Uterus (tissue), 4 donors: Measurements from ENCODE around the gene MRLN. TPM values are rescaled to one million over a fixed set of nuclear protein-coding genes. Genes with fewer than 3 reads are reported as not detected.
"Not testable (repeated sequence)": the region's sequence is repeated elsewhere in the genome, so short reads cannot be mapped to it uniquely, and the experiment has no call there.

Experiments used
- DNase-seq, 2 donors: peaks; one replicate each; pipeline ENCODE4 v3.0.0-alpha.2; 2019 to 2020
- H3K27ac ChIP-seq, 2 donors: fragments of 200-600 bp; sonication (generic); 1 replicate in 1 of 2; 2 replicates in 1 of 2; pipeline ENCODE4 v1.5.1; 2016 to 2018
- H3K27me3 ChIP-seq, 2 donors: fragments of 200-600 bp; sonication (generic); one replicate each; pipeline ENCODE4 v1.5.1; 2018 to 2019; ENCODE audit warnings: control low read depth in 1 of 2
- H3K36me3 ChIP-seq, 2 donors: fragments of 200-600 bp; sonication (generic); one replicate each; pipeline ENCODE4 v1.5.1; 2019; ENCODE audit warnings: control low read depth in 1 of 2
- H3K4me1 ChIP-seq, 2 donors: fragments of 200-600 bp; sonication (generic); one replicate each; pipeline ENCODE4 v1.5.1; 2018 to 2019; ENCODE audit warnings: control low read depth in 1 of 2
- H3K4me3 ChIP-seq, 2 donors: fragments of 200-600 bp; sonication (generic); 1 replicate in 1 of 2; 2 replicates in 1 of 2; pipeline ENCODE4 v1.5.1; 2018 to 2019; ENCODE audit warnings: mild to moderate bottlenecking in 1 of 2
- H3K9me3 ChIP-seq, 2 donors: fragments of 200-600 bp; sonication (generic); one replicate each; pipeline ENCODE4 v1.5.1; 2019; ENCODE audit warnings: control low read depth in 1 of 2
- POLR2A ChIP-seq, 2 donors: fragments of 450-650 bp; IDR thresholded peaks; one replicate each; pipeline ENCODE4 v1.6.1; 2016; ENCODE audit warnings: antibody characterized with exemption in 2 of 2, mild to moderate bottlenecking in 1 of 2, moderate library complexity in 1 of 2
- intact Hi-C: fragments of 100-400 bp; cut with DNase I; formaldehyde crosslinking; loops from one replicate; pipeline ENCODE4 v1.15.1; 2023; ENCODE audit warnings: low total_unique reads
- total RNA-seq, 4 donors: library from RNA; depleted of rRNA in 3 of 4; stranded (reverse); fragments of >200 nt in 3 of 4; gene quantifications; one replicate each; pipeline versions ENCODE4 v1.1.0 to v1.2.4, GENCODE V29; 2014 to 2023
- TF ChIP-seq, protein P1 (sequence below), 4 experiments: fragments of 200-600 bp in 2 of 4; fragments of 450-650 bp in 2 of 4; sonication (generic) in 2 of 4; IDR thresholded peaks; one replicate each; pipeline ENCODE4 v1.5.1; 2016 to 2019; ENCODE audit warnings: antibody characterized with exemption in 4 of 4, mild to moderate bottlenecking in 2 of 4, moderate library complexity in 1 of 4
- donor health status: DM: yes; HTN: yes; CAD: no.

Gene MRLN
- total RNA-seq, 4 donors from 2014 or later, result 0.35 TPM; not detected in 3

DNA sequence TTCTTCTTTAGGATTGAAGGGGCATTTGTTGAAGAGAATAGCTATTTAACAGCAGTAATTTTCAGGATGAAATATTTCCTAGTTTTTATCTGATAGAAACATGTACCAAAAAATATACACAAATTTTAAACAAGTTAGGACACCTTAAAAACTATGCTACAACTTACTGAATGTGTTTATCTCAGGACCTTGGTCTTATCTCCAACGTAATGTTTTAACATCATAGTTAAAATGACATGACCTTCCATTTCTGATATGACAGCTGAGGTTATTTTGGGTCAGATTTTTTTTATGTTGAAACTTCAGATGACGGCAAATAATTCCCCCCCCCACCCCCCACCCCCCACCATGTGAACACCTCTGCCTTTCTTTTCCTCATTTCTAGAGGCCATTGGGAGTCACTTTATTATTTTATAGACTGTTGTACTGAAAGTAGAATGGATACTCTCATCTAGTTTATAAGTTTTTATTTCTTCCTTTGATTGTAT is 8.0 kb downstream of the MRLN start:
- TF ChIP-seq, protein P1, sequence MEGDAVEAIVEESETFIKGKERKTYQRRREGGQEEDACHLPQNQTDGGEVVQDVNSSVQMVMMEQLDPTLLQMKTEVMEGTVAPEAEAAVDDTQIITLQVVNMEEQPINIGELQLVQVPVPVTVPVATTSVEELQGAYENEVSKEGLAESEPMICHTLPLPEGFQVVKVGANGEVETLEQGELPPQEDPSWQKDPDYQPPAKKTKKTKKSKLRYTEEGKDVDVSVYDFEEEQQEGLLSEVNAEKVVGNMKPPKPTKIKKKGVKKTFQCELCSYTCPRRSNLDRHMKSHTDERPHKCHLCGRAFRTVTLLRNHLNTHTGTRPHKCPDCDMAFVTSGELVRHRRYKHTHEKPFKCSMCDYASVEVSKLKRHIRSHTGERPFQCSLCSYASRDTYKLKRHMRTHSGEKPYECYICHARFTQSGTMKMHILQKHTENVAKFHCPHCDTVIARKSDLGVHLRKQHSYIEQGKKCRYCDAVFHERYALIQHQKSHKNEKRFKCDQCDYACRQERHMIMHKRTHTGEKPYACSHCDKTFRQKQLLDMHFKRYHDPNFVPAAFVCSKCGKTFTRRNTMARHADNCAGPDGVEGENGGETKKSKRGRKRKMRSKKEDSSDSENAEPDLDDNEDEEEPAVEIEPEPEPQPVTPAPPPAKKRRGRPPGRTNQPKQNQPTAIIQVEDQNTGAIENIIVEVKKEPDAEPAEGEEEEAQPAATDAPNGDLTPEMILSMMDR (IDR thresholded peaks at IDR 0.05), result no peak
- TF ChIP-seq POLR2A (IDR thresholded peaks at IDR 0.05), result no peak
- intact Hi-C loops, result no loop called here
- H3K27ac ChIP-seq, result no peak overlapping the region

DNA sequence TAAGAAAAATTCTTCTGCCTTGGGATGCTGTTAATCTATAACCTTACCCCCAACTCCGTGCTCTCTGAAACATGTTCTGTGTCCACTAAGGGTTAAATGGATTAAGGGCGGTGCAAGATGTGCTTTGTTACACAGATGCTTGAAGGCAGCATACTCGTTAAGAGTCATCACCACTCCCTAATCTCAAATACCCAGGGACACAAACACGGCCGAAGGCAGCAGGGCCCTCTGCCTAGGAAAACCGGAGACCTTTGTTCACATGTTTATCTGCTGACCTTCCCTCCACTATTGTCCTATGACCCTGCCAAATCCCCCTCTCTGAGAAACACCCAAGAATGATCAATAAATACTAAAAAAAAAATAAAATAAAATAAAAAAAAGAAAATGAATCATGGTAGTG is 8.5 kb downstream of the MRLN start:
- H3K4me3 ChIP-seq, H3K36me3 ChIP-seq, H3K27ac ChIP-seq, H3K9me3 ChIP-seq, H3K4me1 ChIP-seq, DNase-seq, intact Hi-C loops, H3K27me3 ChIP-seq: not testable (repeated sequence)

More for the DNA sequence above, 8.0 kb downstream of the MRLN start:
- Histone ChIP-seq H3K27me3 (no peaks in the 10 kb centered on the region), H3K4me1 (no peaks in the 10 kb centered on the region), H3K4me3 (no peak overlapping the region), H3K9me3 (no peaks in the 10 kb centered on the region), H3K36me3 (no peaks in the 10 kb centered on the region)
- DNase-seq, result no peak

DNA sequence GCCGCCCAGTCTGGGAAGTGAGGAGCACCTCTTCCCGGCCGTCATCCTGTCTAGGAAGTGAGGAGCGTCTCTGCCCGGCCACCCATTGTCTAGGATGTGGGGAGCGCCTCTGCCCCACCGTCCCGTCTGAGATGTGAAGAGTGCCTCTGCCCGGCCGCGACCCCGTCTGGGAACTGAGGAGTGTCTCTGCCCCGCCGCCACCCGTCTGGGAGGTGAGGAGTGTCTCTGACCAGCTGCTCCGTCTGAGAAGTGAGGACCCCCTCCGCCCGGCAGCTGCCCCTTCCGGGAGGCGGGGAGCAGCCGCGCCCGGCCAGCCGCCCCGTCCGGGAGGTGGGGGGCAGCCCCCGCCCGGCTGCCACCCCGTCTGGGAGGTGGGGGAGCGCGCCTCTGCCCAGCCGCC is 9.1 kb downstream of the MRLN start:
- H3K9me3 ChIP-seq, H3K27ac ChIP-seq, H3K36me3 ChIP-seq, H3K4me3 ChIP-seq, DNase-seq, intact Hi-C loops, H3K4me1 ChIP-seq, H3K27me3 ChIP-seq: not testable (repeated sequence)

DNA sequence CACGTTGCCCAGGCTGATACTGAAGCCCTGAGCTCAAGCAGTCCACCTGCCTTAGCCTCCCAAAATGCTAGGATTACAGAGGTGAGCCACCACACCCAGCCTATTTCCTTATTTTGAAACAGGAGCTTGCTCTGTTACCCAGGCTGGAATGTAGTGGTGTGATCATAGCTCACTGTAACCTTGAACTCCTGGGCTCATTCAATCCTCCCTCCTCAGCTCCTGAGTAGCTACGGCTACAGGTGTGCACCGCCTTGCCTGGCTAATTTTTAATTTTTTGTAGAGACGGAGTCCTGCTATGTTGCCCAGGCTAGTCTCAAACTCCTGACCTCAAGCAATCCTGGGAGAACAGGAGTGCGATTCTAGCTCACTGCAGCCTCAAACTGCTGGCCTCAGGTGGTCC is 11.7 kb downstream of the MRLN start:
- Histone ChIP-seq H3K4me3 (no peak overlapping the region), H3K27me3 (no peaks in the 10 kb centered on the region), H3K4me1 (no peaks in the 10 kb centered on the region), H3K9me3 (no peaks in the 10 kb centered on the region), H3K36me3 (no peaks in the 10 kb centered on the region), H3K27ac (no peak overlapping the region)
- intact Hi-C loops, result no loop called here
- no peak for DNase-seq
- TF ChIP-seq, protein P1 (IDR thresholded peaks at IDR 0.05), result no peak
- no peak for TF ChIP-seq POLR2A (IDR thresholded peaks at IDR 0.05)

DNA sequence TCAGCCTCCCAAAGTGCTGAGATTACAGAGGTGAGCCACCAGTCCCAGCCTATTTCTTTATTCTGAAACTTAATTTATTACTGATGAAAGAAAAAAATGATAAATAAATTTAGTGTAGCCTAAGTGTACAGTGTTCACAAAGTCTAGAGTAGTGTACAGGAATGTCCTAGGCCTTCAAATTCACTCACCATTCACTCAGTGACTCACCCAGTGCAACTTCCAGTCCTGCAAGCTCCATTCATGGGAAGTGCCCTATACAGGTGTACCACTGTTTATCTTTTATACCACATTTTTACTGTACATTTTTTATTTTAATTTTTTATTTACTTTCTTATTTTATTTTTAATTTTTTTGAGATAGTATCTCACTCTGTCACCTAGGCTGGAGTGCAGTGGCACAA is 12.2 kb downstream of the MRLN start:
- no peak for TF ChIP-seq POLR2A (IDR thresholded peaks at IDR 0.05)
- TF ChIP-seq, protein P1 (IDR thresholded peaks at IDR 0.05), result no peak
- DNase-seq, result no peak
- Histone ChIP-seq H3K27me3 (no peaks in the 10 kb centered on the region), H3K27ac (no peak overlapping the region), H3K9me3 (no peaks in the 10 kb centered on the region), H3K4me1 (no peaks in the 10 kb centered on the region), H3K36me3 (no peaks in the 10 kb centered on the region), H3K4me3 (no peak overlapping the region)
- intact Hi-C loops, result no loop called here

DNA sequence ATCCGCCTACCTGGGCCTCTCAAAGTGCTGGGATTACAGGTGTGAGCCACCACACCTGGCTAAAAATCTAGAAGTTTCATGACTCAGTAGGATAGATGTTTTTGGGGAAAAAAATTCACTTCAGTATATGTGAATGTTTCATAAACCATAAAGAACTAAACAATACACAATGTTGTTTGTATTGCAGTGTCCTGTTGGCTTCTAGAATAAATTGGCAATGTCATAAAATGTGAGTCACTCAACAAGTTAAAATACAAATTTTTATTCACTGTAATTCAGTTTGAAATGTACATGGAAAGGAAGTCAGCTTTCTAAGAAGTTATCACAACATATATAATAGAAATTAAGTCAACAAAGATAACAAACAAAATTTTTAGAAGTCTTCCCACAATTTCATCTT is 16.5 kb downstream of the MRLN start:
- no peak overlapping the region for H3K27ac ChIP-seq
- TF ChIP-seq POLR2A (IDR thresholded peaks at IDR 0.05), result no peak
- TF ChIP-seq, protein P1 (IDR thresholded peaks at IDR 0.05), result no peak
- H3K4me3 ChIP-seq, result no peak overlapping the region
- no peaks in the 10 kb centered on the region for H3K27me3 ChIP-seq
- H3K4me1 ChIP-seq, result no peaks in the 10 kb centered on the region
- no peaks in the 10 kb centered on the region for H3K9me3 ChIP-seq
- intact Hi-C loops, result no loop called here
- H3K36me3 ChIP-seq, result no peaks in the 10 kb centered on the region
- DNase-seq, result no peak
